Astrocyte of the spinal cord (primary cell): ENCODE results near the gene RAB17.

ENCODE experiments used
- DNase-seq: peaks from one replicate; pipeline ENCODE4 v3.0.0; 2011; ENCODE audit warnings: low read depth, low spot score
- H3K4me3 ChIP-seq: 2 replicates; pipeline ENCODE4 v1.5.1; 2011; ENCODE audit warnings: low read depth, mild to moderate bottlenecking, low read length, moderate library complexity
- CTCF ChIP-seq: IDR thresholded peaks from 2 replicates; pipeline ENCODE4 v1.5.1; 2012; ENCODE audit warnings: low read depth, mild to moderate bottlenecking, low read length, inconsistent platforms
- in situ Hi-C: cut with HindIII; loops from 2 replicates; pipeline ENCODE4 v1.10.0; 2017; ENCODE audit warnings: low sequenced_read_pairs

RAB17 gene

DNA sequence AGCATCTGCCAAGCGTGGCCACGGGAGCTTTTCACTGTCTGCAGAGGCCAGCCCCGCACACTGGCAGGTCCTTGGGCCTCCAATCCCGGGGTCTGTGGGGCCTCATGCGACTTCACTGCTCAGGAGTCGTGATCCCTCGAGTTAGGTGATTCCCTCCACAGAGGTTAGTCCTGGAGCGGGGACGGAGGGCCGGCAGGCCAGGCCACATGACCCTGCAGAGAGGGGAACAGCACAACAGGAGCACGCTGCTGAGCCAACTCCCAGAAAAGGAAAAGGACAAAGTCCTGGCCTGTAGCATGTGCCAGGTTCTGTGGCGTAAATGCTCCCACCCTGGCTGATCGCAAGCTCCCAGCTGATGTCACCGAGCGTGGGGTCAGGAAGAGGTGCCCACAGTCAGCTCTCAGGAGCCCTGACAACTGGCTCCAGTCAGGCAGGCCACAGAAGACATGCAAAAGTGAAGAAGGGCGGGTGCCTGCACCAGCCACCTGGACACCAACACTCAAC lies 39.4 kb downstream of the RAB17 start:
- no peak overlapping the region for H3K4me3 ChIP-seq
- in situ Hi-C loops = no loop called here
- no peak for TF ChIP-seq CTCF
- no peak for DNase-seq

DNA sequence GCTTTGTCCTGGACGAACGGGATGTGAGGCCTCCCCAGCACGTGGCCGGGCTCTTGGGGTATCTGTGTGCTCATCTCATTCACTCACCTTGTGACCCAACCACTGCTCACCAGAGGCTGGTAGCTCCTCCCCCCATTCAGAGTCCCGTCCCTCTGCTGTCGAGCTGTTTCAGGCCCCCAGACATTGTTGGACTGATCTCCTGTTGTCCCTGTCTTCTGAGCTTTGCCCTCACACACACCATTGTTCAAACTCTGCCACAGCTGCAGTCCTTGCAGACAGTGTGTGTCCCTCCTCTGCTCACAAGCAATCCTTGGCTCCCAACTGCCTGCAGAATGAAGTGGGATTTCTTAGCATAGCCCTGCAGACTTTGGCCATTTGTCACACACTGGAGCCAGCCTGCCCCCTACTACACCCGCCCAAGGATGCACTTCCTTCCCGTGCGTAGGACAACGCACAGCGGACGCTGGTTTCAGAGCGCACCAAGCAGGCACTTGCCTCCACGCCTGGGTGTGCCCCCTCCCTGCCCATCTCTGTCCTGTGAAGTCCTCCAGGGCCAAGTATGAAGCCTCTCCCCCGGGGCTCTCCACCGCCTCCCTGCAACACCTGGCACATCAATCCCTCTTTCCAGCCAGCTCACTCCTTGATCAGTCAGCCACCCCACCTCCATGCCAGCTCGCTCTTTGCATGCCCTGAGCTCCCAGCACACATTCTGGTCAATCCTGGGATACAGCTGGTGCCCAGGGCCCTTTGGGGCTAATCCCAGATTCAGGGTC lies 40.7 kb downstream of the RAB17 start:
- in situ Hi-C loops = no loop called here
- TF ChIP-seq CTCF = no peak

GRCh38 chr2:237549216-237549615 lies 41.3 kb downstream of the RAB17 start:
- H3K4me3 ChIP-seq = no peak overlapping the region
- in situ Hi-C loops = no loop called here
- DNase-seq = no peak
- no peak for TF ChIP-seq CTCF

More for the DNA sequence above, 40.7 kb downstream of the RAB17 start:
- no peak for DNase-seq
- H3K4me3 ChIP-seq = no peak overlapping the region

GRCh38 chr2:237547841-237548416 lies 42.6 kb downstream of the RAB17 start:
- in situ Hi-C loops = no loop called here

DNA sequence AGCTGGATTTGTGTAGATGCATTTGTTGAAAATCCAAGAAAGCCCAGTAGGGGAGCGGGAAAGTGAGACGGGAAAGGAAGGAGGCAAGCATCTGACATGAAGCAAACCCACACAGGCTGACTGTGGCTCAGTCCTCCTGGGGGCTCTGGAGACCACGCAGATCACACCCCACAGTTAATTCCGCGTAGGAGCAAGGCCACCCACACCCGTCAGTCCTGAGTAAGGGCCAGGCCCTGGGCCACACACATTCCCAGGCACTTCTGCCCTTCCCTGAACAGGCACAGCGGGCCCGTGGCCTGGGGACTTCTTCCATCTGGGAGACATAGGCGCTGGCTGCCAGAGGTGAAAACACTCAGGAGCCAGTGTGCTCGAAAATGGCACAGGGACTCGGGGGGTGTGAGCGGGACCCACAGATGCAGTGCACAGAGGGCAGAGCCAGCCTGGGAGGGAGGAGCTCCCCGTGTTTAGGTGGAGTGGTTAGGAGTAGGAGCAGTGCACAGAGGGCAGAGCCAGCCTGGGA lies 43.6 kb downstream of the RAB17 start:
- in situ Hi-C loops = no loop called here
- DNase-seq = no peak
- TF ChIP-seq CTCF = no peak
- H3K4me3 ChIP-seq = no peak overlapping the region

More at GRCh38 chr2:237547841-237548416, 42.6 kb downstream of the RAB17 start:
- no peak overlapping the region for H3K4me3 ChIP-seq
- TF ChIP-seq CTCF = no peak
- DNase-seq = no peak

- no peak overlapping the region for H3K4me3 ChIP-seq
- DNase-seq = no peak
- no peak for TF ChIP-seq CTCF
- in situ Hi-C loops = no loop called here
These were observed 44.3 kb downstream of the RAB17 start for GRCh38 chr2:237546040-237546875.
